Panc1 (cell line): ENCODE results near the gene RNASEH2A.

Source experiments
- POLR2AphosphoS5 ChIP-seq: IDR thresholded peaks from 2 replicates; pipeline ENCODE4 v1.6.1; 2012; ENCODE audit warnings: mild to moderate bottlenecking, low read depth, low read length, moderate library complexity
- TF ChIP-seq, protein P1 (sequence below): fragments of 450-650 bp; IDR thresholded peaks from 2 replicates; pipeline ENCODE4 v1.5.1; 2017; ENCODE audit warnings: mild to moderate bottlenecking

DNA sequence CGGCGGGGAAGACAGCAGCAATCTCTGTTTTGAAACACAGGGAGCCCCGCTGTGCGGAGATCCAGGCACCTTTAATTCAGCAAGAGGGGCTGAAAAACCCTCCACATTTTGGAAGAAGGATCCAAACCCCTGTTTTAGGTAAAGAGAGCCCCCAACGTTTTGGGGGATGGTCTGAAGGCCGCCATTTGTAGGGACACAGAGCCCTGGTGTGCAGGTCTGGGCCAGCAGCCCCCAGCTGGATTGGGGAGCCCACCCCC, 27.6 kb upstream of the RNASEH2A start:
- TF ChIP-seq, protein P1, sequence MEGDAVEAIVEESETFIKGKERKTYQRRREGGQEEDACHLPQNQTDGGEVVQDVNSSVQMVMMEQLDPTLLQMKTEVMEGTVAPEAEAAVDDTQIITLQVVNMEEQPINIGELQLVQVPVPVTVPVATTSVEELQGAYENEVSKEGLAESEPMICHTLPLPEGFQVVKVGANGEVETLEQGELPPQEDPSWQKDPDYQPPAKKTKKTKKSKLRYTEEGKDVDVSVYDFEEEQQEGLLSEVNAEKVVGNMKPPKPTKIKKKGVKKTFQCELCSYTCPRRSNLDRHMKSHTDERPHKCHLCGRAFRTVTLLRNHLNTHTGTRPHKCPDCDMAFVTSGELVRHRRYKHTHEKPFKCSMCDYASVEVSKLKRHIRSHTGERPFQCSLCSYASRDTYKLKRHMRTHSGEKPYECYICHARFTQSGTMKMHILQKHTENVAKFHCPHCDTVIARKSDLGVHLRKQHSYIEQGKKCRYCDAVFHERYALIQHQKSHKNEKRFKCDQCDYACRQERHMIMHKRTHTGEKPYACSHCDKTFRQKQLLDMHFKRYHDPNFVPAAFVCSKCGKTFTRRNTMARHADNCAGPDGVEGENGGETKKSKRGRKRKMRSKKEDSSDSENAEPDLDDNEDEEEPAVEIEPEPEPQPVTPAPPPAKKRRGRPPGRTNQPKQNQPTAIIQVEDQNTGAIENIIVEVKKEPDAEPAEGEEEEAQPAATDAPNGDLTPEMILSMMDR: no peak
- no peak for TF ChIP-seq POLR2AphosphoS5
